ENCODE results near the gene C15orf40.

The C15orf40 gene

DNA sequence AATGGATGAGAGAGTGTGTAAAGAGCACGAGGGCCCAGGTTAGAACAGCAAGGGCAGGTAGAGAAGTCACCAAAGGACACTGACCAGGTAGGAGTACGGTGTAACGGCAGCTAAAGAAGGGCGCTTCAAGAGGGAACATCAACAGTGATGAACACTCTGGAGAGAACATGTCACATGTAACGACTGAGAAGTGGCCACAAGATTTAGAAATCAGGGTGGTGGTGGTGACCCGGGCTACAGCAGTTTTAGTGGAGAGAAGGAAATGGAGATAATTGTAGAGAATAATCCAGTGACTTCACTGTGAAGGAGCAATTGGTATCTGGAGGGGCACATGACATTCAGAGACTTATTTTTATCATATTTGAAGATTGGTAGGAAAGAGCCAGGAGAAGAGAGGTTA lies 1.2 kb upstream of the C15orf40 start:
- ChIA-PET POLR2A (interaction anchor here (3.5 kb wide), 1 partner anchor 48 kb away, joined by 15 read pairs; no protein-coding TSS in a partner anchor), CTCF (interaction anchor here (0.6 to 2.1 kb wide), 10 partner anchors 36 to 470 kb away, joined by 3 to 9 read pairs (median 3); no protein-coding TSS in a partner anchor)
- no peak for TF ChIP-seq ZNF23 (tag by site-specific recombination; IDR thresholded peaks at IDR 0.05; ENCODE audit: borderline replicate concordance)
- TF ChIP-seq, protein P1, sequence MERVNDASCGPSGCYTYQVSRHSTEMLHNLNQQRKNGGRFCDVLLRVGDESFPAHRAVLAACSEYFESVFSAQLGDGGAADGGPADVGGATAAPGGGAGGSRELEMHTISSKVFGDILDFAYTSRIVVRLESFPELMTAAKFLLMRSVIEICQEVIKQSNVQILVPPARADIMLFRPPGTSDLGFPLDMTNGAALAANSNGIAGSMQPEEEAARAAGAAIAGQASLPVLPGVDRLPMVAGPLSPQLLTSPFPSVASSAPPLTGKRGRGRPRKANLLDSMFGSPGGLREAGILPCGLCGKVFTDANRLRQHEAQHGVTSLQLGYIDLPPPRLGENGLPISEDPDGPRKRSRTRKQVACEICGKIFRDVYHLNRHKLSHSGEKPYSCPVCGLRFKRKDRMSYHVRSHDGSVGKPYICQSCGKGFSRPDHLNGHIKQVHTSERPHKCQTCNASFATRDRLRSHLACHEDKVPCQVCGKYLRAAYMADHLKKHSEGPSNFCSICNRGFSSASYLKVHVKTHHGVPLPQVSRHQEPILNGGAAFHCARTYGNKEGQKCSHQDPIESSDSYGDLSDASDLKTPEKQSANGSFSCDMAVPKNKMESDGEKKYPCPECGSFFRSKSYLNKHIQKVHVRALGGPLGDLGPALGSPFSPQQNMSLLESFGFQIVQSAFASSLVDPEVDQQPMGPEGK (tag by site-specific recombination; IDR thresholded peaks at IDR 0.05) = no peak
- Histone ChIP-seq H3K9me3 (ENCODE audit: control insufficient read depth, insufficient read depth, low read depth, low read length) (no peaks in the 10 kb centered on the region), H3K36me3 (ENCODE audit: control insufficient read depth in 2 of 2, insufficient read depth in 1 of 2, low read length in 2 of 2) (peaks cover 24 to 38% of the 10 kb centered on the region in 2 experiments), H3K4me3 (ENCODE audit: low read depth, low read length) (no peak overlapping the region), H3K27ac (ENCODE audit: extremely low read depth, low read depth, low read length) (no peak overlapping the region), H3K4me1 (ENCODE audit: control insufficient read depth, insufficient read depth, low read length) (peaks cover 6% of the 10 kb centered on the region)

DNA sequence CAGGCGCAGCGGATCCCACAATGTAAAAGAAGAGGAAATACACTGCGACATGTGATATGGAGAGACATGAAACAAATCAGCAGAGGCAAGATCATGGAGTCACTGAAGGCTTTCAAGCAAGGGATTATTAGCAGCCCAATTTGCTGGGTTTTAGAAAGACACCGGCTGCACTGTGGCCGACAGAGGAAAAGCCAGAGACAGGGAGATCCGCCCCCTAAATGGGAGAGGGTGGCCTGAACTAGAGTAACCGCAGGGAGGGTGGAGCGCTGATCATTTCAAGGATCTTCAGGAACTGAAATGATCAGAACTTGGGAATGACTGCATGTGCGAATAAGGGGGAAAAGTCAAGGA lies 612 bp upstream of the C15orf40 start:
- TF ChIP-seq, protein P2, sequence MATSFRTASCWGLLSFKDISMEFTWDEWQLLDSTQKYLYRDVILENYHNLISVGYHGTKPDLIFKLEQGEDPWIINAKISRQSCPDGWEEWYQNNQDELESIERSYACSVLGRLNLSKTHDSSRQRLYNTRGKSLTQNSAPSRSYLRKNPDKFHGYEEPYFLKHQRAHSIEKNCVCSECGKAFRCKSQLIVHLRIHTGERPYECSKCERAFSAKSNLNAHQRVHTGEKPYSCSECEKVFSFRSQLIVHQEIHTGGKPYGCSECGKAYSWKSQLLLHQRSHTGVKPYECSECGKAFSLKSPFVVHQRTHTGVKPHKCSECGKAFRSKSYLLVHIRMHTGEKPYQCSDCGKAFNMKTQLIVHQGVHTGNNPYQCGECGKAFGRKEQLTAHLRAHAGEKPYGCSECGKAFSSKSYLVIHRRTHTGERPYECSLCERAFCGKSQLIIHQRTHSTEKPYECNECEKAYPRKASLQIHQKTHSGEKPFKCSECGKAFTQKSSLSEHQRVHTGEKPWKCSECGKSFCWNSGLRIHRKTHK (tag by site-specific recombination; IDR thresholded peaks at IDR 0.05) = no peak
- no peak for TF ChIP-seq HOXC10 (CRISPR knock-in tag; IDR thresholded peaks at IDR 0.05)
- TF ChIP-seq BCL11A (tag by site-specific recombination; IDR thresholded peaks at IDR 0.05; ENCODE audit: low read depth) = no peak
- no peak for TF ChIP-seq YY2 (tag by site-specific recombination; IDR thresholded peaks at IDR 0.05)
- no peak for TF ChIP-seq ZNF747 (tag by site-specific recombination; IDR thresholded peaks at IDR 0.05)
- CTCF ChIA-PET = interaction anchor here (0.6 to 4.1 kb wide), 20 partner anchors 10 to 469 kb away, joined by 3 to 44 read pairs (median 4); no protein-coding TSS in a partner anchor
- peak overlapping the region; percentile 2; the same call in 1 of the 2 replicates for H3K27ac ChIP-seq (ENCODE audit: extremely low read depth, low read depth, low read length)
- POLR2A ChIA-PET = interaction anchor here (0.8 to 3.5 kb wide), 6 partner anchors 9 to 262 kb away, joined by 3 to 17 read pairs (median 6); partner anchors contain the start of gene BTBD1
- H3K4me3 ChIP-seq (ENCODE audit: low read depth, low read length) = no peak overlapping the region
- H3K4me1 ChIP-seq (ENCODE audit: control insufficient read depth, insufficient read depth, low read length) = peaks cover 6% of the 10 kb centered on the region
- no peaks in the 10 kb centered on the region for H3K9me3 ChIP-seq (ENCODE audit: control insufficient read depth, insufficient read depth, low read depth, low read length)
- peaks cover 26 to 38% of the 10 kb centered on the region in 2 experiments for H3K36me3 ChIP-seq (ENCODE audit: control insufficient read depth in 2 of 2, insufficient read depth in 1 of 2, low read length in 2 of 2)

DNA sequence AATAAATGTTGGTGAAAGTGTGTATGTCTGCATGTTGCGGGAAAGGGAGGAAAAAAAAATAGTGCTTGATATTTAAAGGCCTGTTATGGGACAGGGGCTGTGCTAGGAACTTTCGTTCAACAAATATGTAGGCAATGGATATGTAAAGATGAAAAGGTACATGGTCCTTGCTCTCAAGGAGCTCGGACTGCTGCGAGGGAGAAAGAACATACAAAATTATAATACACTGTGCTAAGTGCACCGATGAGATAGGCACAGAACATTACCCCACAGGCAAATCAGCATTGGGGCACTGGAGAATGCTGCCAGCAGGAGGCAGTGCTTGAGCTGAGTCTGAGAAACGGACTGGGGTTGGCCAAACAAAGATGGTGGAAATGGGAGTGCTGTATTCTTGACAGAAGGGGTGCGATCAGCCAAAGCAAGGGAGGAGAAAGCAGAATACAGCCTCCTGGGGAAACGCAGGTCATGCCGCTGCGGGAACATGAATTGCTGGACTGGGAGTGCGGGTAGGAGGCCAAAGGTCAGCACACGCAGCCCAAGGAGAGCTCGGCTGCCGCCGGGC lies 649 bp downstream of the C15orf40 start:
- CTCF ChIA-PET = interaction anchor here (0.5 to 4.1 kb wide), 47 partner anchors 8 to 1644 kb away, joined by 3 to 44 read pairs (median 4); partner anchors contain the start of genes BTBD1, HDGFL3, RAMAC and TM6SF1
- Histone ChIP-seq H3K36me3 (ENCODE audit: control insufficient read depth in 2 of 2, insufficient read depth in 1 of 2, low read length in 2 of 2) (peaks cover 39 to 42% of the 10 kb centered on the region in 2 experiments), H3K9me3 (ENCODE audit: control insufficient read depth, insufficient read depth, low read depth, low read length) (no peaks in the 10 kb centered on the region), H3K27ac (ENCODE audit: extremely low read depth, low read depth, low read length) (peak overlapping the region; percentile 68), H3K4me1 (ENCODE audit: control insufficient read depth, insufficient read depth, low read length) (peaks cover 6% of the 10 kb centered on the region), H3K4me3 (ENCODE audit: low read depth, low read length) (peak overlapping the region; percentile 97)
- POLR2A ChIA-PET = interaction anchor here (0.6 to 3.5 kb wide), 14 partner anchors 11 to 471 kb away, joined by 3 to 17 read pairs (median 4); partner anchors contain the start of genes BTBD1, HDGFL3 and RAMAC
- TF ChIP-seq ZNF658 (tag by site-specific recombination; IDR thresholded peaks at IDR 0.05) (no peak), SETDB1 (IDR thresholded peaks at IDR 0.05; ENCODE audit: insufficient read length, low read length) (no peak), ZNF426 (tag by site-specific recombination; IDR thresholded peaks at IDR 0.05) (no peak), ZBTB17 (tag by site-specific recombination; IDR thresholded peaks at IDR 0.05) (no peak), ZNF670 (tag by site-specific recombination; IDR thresholded peaks at IDR 0.05; ENCODE audit: low read depth) (no peak), ZNF571 (tag by site-specific recombination; IDR thresholded peaks at IDR 0.05) (no peak), ZNF184 (tag by site-specific recombination; IDR thresholded peaks at IDR 0.05) (no peak), MZF1 (tag by site-specific recombination; IDR thresholded peaks at IDR 0.05; ENCODE audit: borderline replicate concordance) (no peak), ZNF664 (tag by site-specific recombination; IDR thresholded peaks at IDR 0.05) (no peak), ZNF629 (tag by site-specific recombination; IDR thresholded peaks at IDR 0.05) (no peak), ZNF324 (tag by site-specific recombination; IDR thresholded peaks at IDR 0.05) (no peak), ZNF548 (tag by site-specific recombination; IDR thresholded peaks at IDR 0.05) (no peak)
- TF ChIP-seq, protein P3, sequence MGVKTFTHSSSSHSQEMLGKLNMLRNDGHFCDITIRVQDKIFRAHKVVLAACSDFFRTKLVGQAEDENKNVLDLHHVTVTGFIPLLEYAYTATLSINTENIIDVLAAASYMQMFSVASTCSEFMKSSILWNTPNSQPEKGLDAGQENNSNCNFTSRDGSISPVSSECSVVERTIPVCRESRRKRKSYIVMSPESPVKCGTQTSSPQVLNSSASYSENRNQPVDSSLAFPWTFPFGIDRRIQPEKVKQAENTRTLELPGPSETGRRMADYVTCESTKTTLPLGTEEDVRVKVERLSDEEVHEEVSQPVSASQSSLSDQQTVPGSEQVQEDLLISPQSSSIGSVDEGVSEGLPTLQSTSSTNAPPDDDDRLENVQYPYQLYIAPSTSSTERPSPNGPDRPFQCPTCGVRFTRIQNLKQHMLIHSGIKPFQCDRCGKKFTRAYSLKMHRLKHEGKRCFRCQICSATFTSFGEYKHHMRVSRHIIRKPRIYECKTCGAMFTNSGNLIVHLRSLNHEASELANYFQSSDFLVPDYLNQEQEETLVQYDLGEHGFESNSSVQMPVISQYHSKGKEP (tag by site-specific recombination; IDR thresholded peaks at IDR 0.05) = no peak
- TF ChIP-seq, protein P4, sequence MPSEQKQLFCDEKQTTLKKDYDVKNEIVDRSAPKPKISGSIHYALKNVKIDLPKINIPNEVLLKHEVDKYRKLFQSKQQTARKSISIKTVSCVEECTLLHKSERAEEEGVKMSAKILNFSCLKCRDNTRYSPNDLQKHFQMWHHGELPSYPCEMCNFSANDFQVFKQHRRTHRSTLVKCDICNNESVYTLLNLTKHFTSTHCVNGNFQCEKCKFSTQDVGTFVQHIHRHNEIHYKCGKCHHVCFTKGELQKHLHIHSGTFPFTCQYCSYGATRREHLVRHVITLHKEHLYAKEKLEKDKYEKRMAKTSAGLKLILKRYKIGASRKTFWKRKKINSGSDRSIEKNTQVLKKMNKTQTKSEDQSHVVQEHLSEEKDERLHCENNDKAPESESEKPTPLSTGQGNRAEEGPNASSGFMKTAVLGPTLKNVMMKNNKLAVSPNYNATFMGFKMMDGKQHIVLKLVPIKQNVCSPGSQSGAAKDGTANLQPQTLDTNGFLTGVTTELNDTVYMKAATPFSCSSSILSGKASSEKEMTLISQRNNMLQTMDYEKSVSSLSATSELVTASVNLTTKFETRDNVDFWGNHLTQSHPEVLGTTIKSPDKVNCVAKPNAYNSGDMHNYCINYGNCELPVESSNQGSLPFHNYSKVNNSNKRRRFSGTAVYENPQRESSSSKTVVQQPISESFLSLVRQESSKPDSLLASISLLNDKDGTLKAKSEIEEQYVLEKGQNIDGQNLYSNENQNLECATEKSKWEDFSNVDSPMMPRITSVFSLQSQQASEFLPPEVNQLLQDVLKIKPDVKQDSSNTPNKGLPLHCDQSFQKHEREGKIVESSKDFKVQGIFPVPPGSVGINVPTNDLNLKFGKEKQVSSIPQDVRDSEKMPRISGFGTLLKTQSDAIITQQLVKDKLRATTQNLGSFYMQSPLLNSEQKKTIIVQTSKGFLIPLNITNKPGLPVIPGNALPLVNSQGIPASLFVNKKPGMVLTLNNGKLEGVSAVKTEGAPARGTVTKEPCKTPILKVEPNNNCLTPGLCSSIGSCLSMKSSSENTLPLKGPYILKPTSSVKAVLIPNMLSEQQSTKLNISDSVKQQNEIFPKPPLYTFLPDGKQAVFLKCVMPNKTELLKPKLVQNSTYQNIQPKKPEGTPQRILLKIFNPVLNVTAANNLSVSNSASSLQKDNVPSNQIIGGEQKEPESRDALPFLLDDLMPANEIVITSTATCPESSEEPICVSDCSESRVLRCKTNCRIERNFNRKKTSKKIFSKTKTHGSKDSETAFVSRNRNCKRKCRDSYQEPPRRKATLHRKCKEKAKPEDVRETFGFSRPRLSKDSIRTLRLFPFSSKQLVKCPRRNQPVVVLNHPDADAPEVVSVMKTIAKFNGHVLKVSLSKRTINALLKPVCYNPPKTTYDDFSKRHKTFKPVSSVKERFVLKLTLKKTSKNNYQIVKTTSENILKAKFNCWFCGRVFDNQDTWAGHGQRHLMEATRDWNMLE (tag by site-specific recombination; conservative IDR thresholded peaks at IDR 0.05; ENCODE audit: low read depth) = no peak
